GM21717 (cell line): ENCODE results near the gene SBNO1.
"Not testable (repeated sequence)": the region's sequence is repeated elsewhere in the genome, so short reads cannot be mapped to it uniquely, and the experiment has no call there.

ENCODE experiments used
- ATAC-seq: cut with Tn5 transposase; IDR thresholded peaks from one replicate; pipeline ENCODE4 v1.9.1; 2021; ENCODE audit warnings: mild to moderate bottlenecking, moderate library complexity; ENCODE audit not compliant: unreplicated experiment

Gene SBNO1

DNA sequence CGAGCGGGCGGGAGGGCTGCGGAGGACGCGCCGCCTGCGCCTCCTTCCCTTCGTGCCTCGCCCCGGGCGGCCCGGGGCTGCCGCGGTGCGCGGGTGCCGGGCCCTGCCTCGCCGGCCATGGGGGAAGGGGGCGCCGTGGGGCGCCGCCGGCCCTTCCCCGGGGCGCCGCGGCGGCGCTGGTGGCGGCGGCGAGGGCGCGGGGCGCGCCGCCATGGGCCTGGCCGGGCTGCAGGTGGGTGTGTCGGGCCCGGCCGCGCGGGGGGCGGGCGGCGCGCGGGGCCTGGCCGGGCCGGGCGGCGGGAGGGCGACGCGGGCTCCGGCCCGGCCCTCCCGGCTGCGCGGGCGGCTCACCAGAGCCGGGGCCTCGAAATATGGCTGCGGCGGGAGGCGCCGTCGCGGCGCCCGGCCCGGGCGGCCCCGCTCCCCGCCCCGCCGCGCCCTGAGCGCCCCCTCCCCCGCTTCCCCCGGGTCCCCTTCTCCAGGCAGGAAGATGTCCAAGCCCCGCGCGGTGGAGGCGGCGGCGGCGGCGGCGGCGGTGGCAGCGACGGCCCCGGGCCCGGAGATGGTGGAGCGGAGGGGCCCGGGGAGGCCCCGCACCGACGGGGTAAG lies 24.4 kb upstream of the SBNO1 start:
- ATAC-seq: no peak

DNA sequence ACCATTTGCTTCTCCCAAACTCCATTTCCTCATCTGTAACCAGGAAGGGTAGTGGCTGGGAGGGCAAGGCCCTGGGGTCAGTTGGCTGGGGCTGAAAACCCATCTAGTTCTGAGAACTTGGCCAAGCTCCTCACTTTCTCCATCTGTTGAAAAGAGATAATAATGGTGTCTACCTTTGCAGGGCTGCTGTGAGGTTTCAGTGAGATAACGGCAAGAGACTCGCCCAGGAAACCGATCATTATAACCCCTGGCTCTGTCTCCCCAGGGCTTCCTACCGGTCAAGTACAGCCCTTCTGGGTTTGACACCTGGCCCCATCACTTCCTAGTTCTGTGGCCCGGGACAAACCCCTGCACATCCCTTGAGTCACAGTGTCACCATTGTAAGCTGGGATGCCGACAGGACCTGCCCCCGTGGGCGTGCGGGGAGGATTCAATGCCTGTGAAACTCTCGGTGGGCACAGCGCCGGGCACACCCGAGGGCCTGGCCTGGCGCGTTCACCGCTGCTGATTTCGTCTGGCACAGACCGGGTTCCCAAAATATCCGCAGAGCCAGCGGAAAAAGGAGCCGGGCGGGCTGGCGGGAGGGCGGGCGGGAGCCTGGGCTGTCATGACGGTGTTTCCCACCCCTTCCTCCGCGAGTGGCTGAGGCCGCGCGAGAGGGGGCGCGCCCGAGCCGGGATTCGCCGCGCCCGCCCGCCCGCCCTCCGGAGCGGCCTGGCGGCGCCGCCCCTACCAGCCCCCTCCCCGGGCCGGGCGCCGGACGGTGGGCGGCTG lies 23.7 kb upstream of the SBNO1 start:
- ATAC-seq: peak; percentile 33

DNA sequence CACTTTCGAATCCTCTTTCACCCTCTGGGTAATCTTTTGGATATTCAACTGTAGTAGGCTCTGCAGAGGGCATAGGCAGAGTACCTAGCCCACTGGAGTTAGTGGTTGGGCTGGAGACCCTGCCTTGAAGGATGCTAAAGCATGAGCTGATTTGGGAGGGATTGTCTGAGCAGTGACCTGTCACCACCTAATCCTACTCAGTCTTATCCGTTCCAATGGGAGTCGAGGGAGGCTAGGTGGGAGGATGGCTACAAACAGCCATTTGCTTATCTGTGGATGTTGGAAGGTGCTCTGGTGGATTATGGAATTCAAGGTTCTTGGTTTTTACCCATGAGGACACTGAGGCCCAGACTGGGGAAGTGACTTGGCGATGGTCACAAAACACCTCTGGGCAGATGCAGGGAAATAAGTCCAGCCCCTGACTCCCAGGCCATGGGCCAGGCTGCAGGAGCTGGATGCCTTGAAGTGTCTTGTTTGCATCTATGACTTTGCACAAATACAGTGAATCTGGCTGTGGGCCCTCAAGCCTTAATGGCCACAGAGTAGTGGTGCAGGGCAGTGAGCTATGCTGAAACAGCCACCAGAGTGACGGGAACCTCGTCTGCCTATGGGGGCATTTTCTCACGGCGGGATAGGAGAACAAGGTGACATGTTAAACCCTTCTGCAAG lies 23.0 kb upstream of the SBNO1 start:
- no peak for ATAC-seq

GRCh38 chr12:123385536-123385935 lies 20.9 kb upstream of the SBNO1 start:
- ATAC-seq: not testable (repeated sequence)

DNA sequence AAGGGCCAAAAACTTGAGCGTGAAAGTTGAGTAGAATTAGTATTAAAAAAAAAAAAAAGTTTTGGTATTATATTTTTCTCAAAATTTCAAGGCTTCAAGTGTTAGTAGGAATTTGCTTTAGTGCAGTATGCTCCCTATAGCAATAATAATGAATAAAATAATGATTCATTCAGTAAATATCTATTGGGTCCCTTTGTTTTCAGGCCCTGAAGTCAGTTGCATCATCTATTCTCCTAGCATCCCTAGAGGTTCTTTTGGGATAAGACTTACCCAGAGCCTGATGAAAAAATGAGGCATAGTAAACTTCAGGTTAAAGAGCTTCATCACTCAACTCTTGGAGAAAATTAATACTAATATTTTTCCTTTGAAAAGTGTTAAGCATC lies 20.3 kb upstream of the SBNO1 start:
- ATAC-seq: no peak

DNA sequence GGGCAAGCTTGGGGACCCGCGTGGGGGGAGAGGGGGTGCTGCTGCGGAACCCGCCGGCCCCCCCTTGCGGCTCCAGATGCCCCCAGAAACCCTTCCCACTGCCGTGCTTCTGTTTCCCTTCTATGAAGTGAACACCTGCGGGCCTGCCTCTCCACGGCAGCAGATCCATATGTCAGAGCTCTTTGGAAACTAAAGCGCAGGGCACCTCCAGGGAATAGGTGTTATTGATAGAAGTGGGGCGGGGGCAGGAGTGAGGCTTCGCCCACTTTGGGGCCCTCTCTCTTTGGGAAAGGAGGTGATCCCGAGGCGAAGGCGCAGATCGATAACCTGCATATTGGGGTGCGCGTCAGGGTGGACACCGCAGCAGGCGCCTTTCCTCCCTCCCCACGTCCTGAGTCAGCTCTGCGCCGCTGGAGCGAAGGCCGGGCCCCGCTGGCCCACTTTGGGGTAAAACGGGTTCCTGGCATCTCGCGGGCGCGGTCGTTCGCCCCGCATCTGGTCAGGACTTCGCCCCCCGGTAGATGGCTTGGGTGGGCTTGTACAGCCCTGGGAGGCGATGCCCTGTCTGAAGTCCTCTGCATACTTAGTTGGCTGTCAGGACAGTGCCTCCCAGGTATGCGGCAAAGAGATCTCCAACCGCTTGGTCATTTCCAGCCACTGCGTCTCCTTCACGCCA lies 19.8 kb upstream of the SBNO1 start:
- ATAC-seq: no peak

DNA sequence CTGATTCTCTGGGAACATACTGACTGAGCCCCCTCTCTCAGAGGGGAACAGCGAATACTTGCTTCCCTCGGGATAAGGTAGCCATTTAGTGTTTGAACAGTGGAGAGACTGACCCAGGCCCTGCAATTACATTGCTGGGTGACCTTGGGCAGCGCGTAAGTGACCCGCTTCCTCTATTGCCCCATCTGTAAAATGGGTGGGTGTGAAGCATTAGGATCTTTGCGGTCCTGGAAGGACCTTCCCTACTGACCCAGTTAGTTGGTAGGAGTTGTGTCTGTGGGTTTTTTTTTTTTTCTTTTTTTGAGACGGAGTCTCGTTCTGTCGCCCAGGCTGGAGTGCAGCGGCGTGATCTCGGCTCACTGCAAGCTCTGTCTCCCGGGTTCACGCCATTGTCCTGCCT lies 18.0 kb upstream of the SBNO1 start:
- ATAC-seq: no peak

- ATAC-seq: no peak
Measured at GRCh38 chr12:123379391-123379790, 14.7 kb upstream of the SBNO1 start.

DNA sequence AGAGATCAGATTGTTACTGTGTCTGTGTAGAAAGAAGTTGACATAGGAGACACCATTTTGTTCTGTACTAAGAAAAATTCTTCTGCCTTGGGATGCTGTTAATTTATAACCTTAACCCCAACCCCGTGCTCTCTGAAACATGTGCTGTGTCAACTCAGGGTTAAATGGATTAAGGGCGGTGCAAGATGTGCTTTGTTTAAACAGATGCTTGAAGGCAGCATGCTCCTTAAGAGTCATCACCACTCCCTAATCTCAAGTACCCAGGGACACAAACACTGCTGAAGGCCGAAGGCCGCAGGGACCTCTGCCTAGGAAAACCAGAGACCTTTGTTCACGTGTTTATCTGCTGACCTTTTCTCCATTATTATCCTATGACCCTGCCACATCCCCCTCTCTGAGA lies 7.8 kb upstream of the SBNO1 start:
- not testable (repeated sequence) for ATAC-seq

DNA sequence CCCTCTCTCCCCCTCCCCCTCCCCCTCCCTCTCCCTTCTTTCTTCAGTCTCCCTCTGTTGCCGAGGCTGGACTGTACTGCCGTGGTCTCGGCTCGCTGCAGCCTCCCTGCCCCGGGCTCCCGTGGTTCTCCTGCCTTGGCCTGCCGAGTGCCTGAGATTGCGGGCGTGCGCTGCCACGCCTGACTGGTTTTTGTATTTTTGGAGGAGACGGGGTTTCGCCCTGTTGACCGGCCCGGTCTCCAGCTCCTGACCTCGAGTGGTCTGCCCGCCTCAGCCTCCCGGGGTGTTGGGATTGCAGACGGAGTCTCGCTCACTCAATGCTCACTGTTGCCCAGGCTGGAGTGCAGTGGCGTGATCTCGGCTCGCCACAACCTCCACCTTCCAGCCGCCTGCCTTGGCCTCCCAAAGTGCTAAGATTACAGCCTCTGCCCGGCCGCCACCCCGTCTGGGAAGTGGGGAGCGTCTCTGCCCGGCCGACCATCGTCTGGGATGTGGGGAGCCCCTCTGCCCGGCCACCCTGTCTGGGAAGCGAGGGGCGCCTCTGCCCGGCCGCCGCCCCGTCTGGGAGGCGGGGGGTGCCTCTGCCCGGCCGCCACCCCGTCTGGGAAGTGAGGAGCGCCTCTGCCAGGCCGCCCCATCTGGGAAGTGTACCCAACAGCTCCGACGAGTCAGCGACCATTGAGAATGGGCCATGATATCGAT lies 7.2 kb upstream of the SBNO1 start:
- ATAC-seq: not testable (repeated sequence)

GRCh38 chr12:123369229-123369628 lies 4.6 kb upstream of the SBNO1 start:
- ATAC-seq: no peak

DNA sequence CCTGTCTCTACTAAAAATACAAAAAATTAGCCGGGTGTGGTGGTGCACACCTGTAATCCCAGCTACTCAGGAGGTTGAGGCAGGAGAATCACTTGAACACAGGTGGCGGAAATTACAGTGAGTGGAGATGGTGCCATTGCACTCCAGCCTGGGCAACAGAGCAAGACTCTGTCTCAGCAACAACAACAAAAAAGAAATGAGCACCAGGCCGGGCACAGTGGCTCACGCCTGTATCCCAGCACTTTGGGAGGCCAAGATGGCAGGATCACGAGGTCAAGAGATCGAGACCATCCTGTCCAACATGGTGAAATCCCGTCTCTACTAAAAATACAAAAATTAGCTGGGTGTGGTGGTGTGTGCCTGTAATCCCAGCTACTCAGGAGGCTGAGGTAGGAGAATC lies 3.8 kb upstream of the SBNO1 start:
- not testable (repeated sequence) for ATAC-seq

GRCh38 chr12:123367511-123367910 lies 2.9 kb upstream of the SBNO1 start:
- no peak for ATAC-seq

DNA sequence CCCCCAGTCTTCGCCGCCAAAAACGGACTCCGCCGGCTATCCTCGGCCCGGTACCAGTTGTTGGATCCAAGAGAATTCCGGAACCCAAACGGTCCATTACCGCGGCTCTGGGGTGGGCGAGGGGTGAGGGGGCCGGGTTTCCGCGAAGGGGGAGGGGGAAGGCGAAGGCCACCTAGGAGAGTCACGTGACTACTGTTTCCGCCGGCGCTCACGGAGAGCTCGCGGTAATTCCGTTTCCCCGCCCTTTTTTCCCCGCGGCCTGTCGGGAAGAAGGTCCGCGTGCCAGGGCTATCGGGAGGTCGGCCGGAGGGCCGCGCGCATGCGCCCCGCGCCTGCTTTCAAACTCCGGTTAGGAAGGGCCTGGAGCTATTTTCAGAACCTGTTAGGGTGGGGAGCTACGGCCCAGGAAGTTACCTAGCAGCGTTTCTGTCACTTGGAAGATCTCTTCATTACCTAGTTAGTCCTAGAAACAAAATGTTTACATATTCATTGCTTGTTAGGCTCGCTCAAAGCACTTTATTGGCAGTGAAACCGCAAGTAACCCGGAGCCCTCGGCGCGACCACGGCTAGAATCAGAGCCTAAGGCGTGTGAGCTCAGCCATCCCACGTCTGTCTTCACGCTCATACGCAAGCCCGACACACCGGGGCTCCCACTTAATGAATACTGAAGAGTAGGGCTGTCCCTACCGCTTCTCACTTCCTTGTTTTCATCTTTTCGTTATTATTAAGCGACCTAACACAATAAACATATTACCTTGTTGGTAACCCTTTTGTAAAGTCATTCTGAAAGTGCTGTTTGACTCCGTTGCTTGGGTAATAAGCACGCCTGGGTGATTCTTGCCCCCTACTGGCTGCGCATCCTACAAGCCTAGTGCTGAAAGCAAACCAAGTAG lies 624 bp upstream of the SBNO1 start:
- ATAC-seq: peak; percentile 59

DNA sequence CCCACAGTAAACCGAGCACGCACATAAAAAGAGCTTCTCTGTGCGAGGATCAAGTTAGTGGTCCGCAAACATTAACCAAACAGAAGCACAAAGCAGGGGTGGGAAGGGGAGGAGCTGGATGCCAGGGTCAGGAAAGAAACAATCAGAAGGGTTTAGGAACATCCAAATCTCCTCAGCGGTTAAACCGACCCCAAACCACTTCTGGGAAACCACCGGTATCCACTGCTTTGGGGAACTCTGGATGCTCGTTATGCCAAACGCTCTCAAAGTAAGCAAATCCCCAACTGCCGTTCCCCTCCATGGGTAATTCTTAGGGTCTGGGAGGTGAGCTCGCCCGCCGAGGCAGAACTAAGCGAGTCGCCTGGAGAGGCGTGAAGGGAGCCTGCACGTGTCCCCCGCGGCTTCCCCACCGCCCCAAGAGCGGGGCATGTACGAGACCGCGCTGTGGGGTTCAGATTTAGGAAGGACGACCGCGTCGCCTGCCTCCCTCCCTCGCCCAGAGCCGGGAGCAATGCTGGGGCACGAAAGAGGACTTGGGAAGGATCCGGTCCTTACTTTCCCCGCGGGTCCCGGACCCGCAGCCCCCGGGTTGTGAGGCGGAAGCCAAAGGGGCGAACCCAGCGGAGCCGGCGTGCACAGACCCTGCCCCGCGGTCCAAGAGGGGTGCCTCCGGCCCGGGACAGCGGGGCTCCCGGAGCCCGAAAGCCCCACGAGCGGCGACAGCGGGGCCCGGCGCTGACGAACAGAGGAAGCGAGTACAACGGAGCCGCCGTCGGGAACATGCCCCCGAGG lies 711 bp downstream of the SBNO1 start:
- ATAC-seq: peak; percentile 20

DNA sequence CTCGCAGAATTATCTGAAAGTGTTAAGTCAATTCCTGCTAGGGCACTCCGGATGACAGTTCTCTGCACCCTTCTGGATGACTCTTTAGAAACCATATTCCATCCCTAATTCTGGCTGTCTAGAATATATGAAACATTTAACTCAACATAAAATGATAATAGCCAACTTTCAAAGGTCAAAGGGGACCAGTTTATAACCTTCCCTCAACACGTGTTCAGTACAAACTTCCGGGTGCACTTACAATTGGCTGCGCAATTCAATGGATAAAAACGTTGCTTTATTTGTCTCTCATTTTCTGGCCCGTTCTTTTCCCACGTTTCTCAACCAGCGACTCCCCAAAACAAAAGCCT lies 1.3 kb downstream of the SBNO1 start:
- ATAC-seq: no peak

DNA sequence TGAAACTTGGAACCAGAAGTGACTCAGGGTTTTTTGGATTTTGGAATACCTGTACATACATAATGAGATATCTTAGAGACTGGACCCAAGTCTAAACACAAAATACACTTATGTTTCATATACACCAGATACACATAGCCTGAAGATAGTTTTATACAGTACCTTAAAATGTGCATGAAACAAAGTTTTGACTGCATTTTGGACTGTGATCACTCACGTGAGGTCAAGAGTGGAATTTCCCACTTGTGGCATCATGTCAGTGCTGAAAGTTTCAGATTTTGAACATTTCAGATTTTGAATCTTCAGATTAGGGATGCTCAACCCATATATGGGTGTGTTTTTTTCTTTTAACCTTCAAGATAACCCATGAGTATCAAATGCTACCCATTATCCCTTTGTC lies 6.6 kb downstream of the SBNO1 start:
- no peak for ATAC-seq

GRCh38 chr12:123356159-123356670 lies 8.4 kb downstream of the SBNO1 start:
- ATAC-seq: no peak

GRCh38 chr12:123354600-123354999 lies 10.0 kb downstream of the SBNO1 start:
- no peak for ATAC-seq
